Measurements from ENCODE around the gene SPPL2B. TPM values are rescaled to one million over a fixed set of nuclear protein-coding genes. Genes with fewer than 3 reads are reported as not detected.

Gene SPPL2B
- polyA plus RNA-seq, 1 of the 3 experiments (the other 2 are of a cell fraction): 58.1 TPM

DNA sequence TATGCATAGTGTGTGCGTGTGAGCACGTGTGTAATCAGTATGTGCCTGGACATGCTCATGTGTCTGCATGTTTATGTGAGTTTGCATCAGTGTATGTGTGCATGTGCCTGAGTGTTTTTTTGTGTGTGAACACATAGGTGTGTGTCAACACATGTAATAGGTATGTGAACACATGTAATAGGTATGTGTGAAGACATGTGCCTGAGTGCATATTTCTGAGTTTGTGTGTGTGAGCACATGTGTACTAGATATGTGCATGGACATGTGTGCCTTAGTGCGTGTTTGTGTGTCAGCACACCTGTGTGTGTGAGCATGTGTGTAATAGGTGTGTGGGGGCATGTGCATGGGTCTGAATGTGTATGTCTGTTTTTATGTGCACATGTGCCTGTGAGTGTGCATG is 7.4 kb downstream of the SPPL2B start:
- H3K36me3 ChIP-seq (replicated peaks in 1 of 2; ENCODE audit: control insufficient read depth in 1 of 2, insufficient read depth in 2 of 2, low read length in 1 of 2): peaks cover 0 to 5% of the 10 kb centered on the region in 2 experiments
- peaks cover 18% of the 10 kb centered on the region for H3F3A ChIP-seq (replicated peaks; ENCODE audit: insufficient read depth)
- H2AFZ ChIP-seq (ENCODE audit: low read depth): no peak overlapping the region
- no peaks in the 10 kb centered on the region for H3K27me3 ChIP-seq (ENCODE audit: insufficient read depth)
- CTCF ChIA-PET: no interaction called here
- TF ChIP-seq MEF2A (IDR thresholded peaks at IDR 0.05; ENCODE audit: borderline replicate concordance, low read depth) (no peak), RAD21 (IDR thresholded peaks at IDR 0.05; ENCODE audit: low read length) (no peak), SIN3A (IDR thresholded peaks at IDR 0.05; ENCODE audit: borderline replicate concordance, low read depth, low read length) (no peak), POLR2AphosphoS5 (IDR thresholded peaks at IDR 0.05; ENCODE audit: low read depth, low read length) (no peak), YY1 (IDR thresholded peaks at IDR 0.05; ENCODE audit: low read depth) (no peak), EP300 (IDR thresholded peaks at IDR 0.05; ENCODE audit: borderline replicate concordance in 1 of 2, low read depth in 1 of 2, low read length in 1 of 2) (no peak), NRF1 (IDR thresholded peaks at IDR 0.05; ENCODE audit: low read depth, low read length) (no peak), MXI1 (IDR thresholded peaks at IDR 0.05; ENCODE audit: low read depth, low read length) (no peak), RXRA (IDR thresholded peaks at IDR 0.05; ENCODE audit: borderline replicate concordance, low read depth) (no peak), FOXJ3 (CRISPR knock-in tag; IDR thresholded peaks at IDR 0.05) (no peak), CTCF (IDR thresholded peaks at IDR 0.05) (no peak), NFIC (IDR thresholded peaks at IDR 0.05; ENCODE audit: borderline replicate concordance) (no peak)
- TF ChIP-seq, protein P1, sequence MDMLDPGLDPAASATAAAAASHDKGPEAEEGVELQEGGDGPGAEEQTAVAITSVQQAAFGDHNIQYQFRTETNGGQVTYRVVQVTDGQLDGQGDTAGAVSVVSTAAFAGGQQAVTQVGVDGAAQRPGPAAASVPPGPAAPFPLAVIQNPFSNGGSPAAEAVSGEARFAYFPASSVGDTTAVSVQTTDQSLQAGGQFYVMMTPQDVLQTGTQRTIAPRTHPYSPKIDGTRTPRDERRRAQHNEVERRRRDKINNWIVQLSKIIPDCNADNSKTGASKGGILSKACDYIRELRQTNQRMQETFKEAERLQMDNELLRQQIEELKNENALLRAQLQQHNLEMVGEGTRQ (IDR thresholded peaks at IDR 0.05; ENCODE audit: borderline replicate concordance, low read depth, low read length): no peak
- TF ChIP-seq, protein P2, sequence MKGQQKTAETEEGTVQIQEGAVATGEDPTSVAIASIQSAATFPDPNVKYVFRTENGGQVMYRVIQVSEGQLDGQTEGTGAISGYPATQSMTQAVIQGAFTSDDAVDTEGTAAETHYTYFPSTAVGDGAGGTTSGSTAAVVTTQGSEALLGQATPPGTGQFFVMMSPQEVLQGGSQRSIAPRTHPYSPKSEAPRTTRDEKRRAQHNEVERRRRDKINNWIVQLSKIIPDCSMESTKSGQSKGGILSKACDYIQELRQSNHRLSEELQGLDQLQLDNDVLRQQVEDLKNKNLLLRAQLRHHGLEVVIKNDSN (IDR thresholded peaks at IDR 0.05; ENCODE audit: borderline replicate concordance, low read depth): no peak
- TF ChIP-seq, protein P3, sequence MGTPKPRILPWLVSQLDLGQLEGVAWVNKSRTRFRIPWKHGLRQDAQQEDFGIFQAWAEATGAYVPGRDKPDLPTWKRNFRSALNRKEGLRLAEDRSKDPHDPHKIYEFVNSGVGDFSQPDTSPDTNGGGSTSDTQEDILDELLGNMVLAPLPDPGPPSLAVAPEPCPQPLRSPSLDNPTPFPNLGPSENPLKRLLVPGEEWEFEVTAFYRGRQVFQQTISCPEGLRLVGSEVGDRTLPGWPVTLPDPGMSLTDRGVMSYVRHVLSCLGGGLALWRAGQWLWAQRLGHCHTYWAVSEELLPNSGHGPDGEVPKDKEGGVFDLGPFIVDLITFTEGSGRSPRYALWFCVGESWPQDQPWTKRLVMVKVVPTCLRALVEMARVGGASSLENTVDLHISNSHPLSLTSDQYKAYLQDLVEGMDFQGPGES (IDR thresholded peaks at IDR 0.05; ENCODE audit: low read depth, low read length): no peak
- TF ChIP-seq, protein P4, sequence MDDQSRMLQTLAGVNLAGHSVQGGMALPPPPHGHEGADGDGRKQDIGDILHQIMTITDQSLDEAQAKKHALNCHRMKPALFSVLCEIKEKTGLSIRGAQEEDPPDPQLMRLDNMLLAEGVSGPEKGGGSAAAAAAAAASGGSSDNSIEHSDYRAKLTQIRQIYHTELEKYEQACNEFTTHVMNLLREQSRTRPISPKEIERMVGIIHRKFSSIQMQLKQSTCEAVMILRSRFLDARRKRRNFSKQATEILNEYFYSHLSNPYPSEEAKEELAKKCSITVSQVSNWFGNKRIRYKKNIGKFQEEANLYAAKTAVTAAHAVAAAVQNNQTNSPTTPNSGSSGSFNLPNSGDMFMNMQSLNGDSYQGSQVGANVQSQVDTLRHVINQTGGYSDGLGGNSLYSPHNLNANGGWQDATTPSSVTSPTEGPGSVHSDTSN (IDR thresholded peaks at IDR 0.05): no peak
- no peak for DNase-seq
- no peak overlapping the region for H3K27ac ChIP-seq (ENCODE audit: low read depth in 2 of 2, low read length in 1 of 2)
- WGBS (ENCODE audit: low lambda C conversion rate): 93% methylated on average over 3 of the region's 3 CpGs
- H3K9me2 ChIP-seq: no peaks in the 10 kb centered on the region
- peaks cover 0 to 2% of the 10 kb centered on the region in 2 experiments; a peak in 1 of 4 replicates for H3K4me1 ChIP-seq (ENCODE audit: control insufficient read depth in 1 of 2, insufficient read depth in 2 of 2, low read depth in 1 of 2, low read length in 1 of 2)
- H3K79me2 ChIP-seq (ENCODE audit: insufficient read depth): peaks cover 50% of the 10 kb centered on the region
- no peaks in the 10 kb centered on the region for H3K9me3 ChIP-seq
- H3K4me3 ChIP-seq (ENCODE audit: low read depth in 2 of 2, low read length in 1 of 2): no peak overlapping the region
- H4K20me1 ChIP-seq (ENCODE audit: insufficient read depth): peaks cover 20% of the 10 kb centered on the region
- POLR2A ChIA-PET: interaction anchor here (1.1 kb wide), 1 partner anchor 20 kb away, joined by 3 read pairs; no protein-coding TSS in a partner anchor
- no peak overlapping the region for H3K9ac ChIP-seq
- H3K4me2 ChIP-seq: no peak overlapping the region
